ENCODE results near the gene LHFPL3.

DNA sequence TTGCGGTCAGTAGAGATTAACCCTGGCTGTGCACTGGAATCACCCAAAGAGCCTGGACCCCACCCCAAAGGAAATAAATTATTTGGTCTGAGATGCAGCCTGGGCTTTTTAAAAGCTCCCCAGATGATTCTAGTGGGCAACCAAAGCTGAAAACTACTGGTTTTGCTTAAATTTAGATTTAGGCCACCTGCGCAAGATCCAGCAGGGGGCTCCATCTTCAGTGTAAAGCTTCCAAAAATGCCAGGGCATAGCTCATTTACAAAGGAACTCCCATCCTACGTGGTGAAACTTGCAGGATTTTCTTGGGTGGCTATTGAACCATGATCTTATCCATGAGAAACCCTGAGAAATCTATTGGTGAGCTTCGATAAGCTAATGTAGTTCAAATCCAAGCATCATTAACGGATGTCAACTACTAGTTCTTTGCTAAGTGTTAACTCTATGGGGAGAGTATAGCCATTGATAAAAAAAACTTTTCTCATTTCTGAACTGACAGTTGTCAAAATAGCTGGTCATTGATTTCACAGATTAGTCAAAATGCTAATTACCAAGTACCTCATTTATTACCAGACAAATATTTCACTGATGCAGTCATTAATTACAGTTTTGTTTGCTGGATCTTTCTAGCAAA lies 315.3 kb downstream of the LHFPL3 start:
- TF ChIP-seq, protein P1, sequence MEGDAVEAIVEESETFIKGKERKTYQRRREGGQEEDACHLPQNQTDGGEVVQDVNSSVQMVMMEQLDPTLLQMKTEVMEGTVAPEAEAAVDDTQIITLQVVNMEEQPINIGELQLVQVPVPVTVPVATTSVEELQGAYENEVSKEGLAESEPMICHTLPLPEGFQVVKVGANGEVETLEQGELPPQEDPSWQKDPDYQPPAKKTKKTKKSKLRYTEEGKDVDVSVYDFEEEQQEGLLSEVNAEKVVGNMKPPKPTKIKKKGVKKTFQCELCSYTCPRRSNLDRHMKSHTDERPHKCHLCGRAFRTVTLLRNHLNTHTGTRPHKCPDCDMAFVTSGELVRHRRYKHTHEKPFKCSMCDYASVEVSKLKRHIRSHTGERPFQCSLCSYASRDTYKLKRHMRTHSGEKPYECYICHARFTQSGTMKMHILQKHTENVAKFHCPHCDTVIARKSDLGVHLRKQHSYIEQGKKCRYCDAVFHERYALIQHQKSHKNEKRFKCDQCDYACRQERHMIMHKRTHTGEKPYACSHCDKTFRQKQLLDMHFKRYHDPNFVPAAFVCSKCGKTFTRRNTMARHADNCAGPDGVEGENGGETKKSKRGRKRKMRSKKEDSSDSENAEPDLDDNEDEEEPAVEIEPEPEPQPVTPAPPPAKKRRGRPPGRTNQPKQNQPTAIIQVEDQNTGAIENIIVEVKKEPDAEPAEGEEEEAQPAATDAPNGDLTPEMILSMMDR (conservative IDR thresholded peaks at IDR 0.05; ENCODE audit: low read depth in 2 of 2) = peak; percentile 79 to 85
- no peak for TF ChIP-seq ZNF114 (CRISPR knock-in tag; IDR thresholded peaks at IDR 0.05)
- TF ChIP-seq NANOG (IDR thresholded peaks at IDR 0.05; ENCODE audit: borderline replicate concordance) = no peak
- no peak for TF ChIP-seq EZH2 (IDR thresholded peaks at IDR 0.05; ENCODE audit: low read depth, unreplicated experiment)
- TF ChIP-seq REST (IDR thresholded peaks at IDR 0.05; ENCODE audit: unreplicated experiment) = no peak
- no peak for TF ChIP-seq POLR2AphosphoS5 (IDR thresholded peaks at IDR 0.05; ENCODE audit: low read depth)
- no peak for TF ChIP-seq EZH2phosphoT487 (IDR thresholded peaks at IDR 0.05; ENCODE audit: unreplicated experiment)
- no peak for TF ChIP-seq CREB1 (CRISPR knock-in tag; IDR thresholded peaks at IDR 0.05; ENCODE audit: low read depth)
- TF ChIP-seq ZNF462 (CRISPR knock-in tag; IDR thresholded peaks at IDR 0.05) = no peak
- TF ChIP-seq STAT1 (IDR thresholded peaks at IDR 0.05; ENCODE audit: unreplicated experiment) = no peak
- TF ChIP-seq ZNF331 (CRISPR knock-in tag; IDR thresholded peaks at IDR 0.05; ENCODE audit: low read depth) = no peak
